IMR-90 (cell line): ENCODE results near the gene RIOK1. TPM values are rescaled to one million over a fixed set of nuclear protein-coding genes. Genes with fewer than 3 reads are reported as not detected.

Source experiments
- ATAC-seq: fragments of 200-7000 bp; cut with Tn5 transposase; 2 replicates; pipeline ENCODE4 v1.9.1; 2020; ENCODE audit warnings: low read depth, mild to moderate bottlenecking, moderate library complexity
- BruUV-seq: library from RNA; stranded (reverse); fragments of 400-500 nt; replicated peaks from 2 replicates; lab custom pipeline; 2021; lab: Mats Ljungman, UMichigan
- CTCF ChIA-PET: fragments of 300-600 bp; formaldehyde crosslinking; extraction: SDS; loops from one replicate; lab custom pipeline; 2021; ENCODE audit warnings: antibody characterized with exemption; lab: Yijun Ruan, JAX
- POLR2A ChIA-PET: fragments of 300-600 bp; sonication (Branson Sonifier 250); formaldehyde crosslinking; loops from one replicate; lab custom pipeline; 2022; ENCODE audit warnings: antibody characterized with exemption; ENCODE audit not compliant: unreplicated experiment; lab: Charles Lee
- DNase-seq: peaks from one replicate; pipeline ENCODE4 v3.0.0; 2013
- H2AFZ ChIP-seq: replicated peaks from 2 replicates; pipeline ENCODE3; 2013; ENCODE audit warnings: low read length, mild to moderate bottlenecking; ENCODE audit not compliant: poor library complexity
- H2AK5ac ChIP-seq: 2 replicates; pipeline ENCODE4 v1.6.1; 2013; ENCODE audit warnings: low read depth, low read length, inconsistent platforms
- H2AK9ac ChIP-seq: replicated peaks from 2 replicates; pipeline ENCODE3; 2013; ENCODE audit warnings: mild to moderate bottlenecking, low read depth, low read length, moderate library complexity; ENCODE audit not compliant: poor library complexity
- H2BK120ac ChIP-seq: 2 replicates; pipeline ENCODE4 v1.6.1; 2013; ENCODE audit warnings: low read depth, low read length, inconsistent platforms
- H2BK15ac ChIP-seq: 3 replicates; pipeline ENCODE4 v1.6.1; 2013; ENCODE audit warnings: low read depth, low read length, inconsistent platforms
- H2BK20ac ChIP-seq: 2 replicates; pipeline ENCODE4 v1.6.1; 2013; ENCODE audit warnings: low read depth, mild to moderate bottlenecking, inconsistent platforms, low read length, moderate library complexity
- H2BK5ac ChIP-seq: 2 replicates; pipeline ENCODE4 v1.6.1; 2013; ENCODE audit warnings: mild to moderate bottlenecking, low read depth, low read length, inconsistent platforms; ENCODE audit not compliant: poor library complexity, severe bottlenecking
- H3K14ac ChIP-seq: replicated peaks from 2 replicates; pipeline ENCODE4 v1.6.1; 2013; ENCODE audit warnings: low read depth, low read length, inconsistent platforms
- H3K18ac ChIP-seq: 2 replicates; pipeline ENCODE4 v1.6.1; 2013; ENCODE audit warnings: low read depth, low read length, control low read depth
- H3K23ac ChIP-seq: 2 replicates; pipeline ENCODE4 v1.6.1; 2013; ENCODE audit warnings: low read depth, low read length, inconsistent platforms
- H3K27ac ChIP-seq: 2 replicates; pipeline ENCODE4 v1.5.1; 2013; ENCODE audit warnings: mild to moderate bottlenecking, control low read depth, low read length; ENCODE audit not compliant: insufficient read depth
- H3K27me3 ChIP-seq: 2 replicates; pipeline ENCODE4 v1.6.1; 2013; ENCODE audit warnings: low read length; ENCODE audit not compliant: control insufficient read depth, insufficient read depth
- H3K36me3 ChIP-seq: 2 replicates; pipeline ENCODE4 v1.6.1; 2013; ENCODE audit warnings: low read length, mixed read lengths; ENCODE audit not compliant: control insufficient read depth, insufficient read depth
- H3K4ac ChIP-seq: 2 replicates; pipeline ENCODE4 v1.6.1; 2013; ENCODE audit warnings: low read depth, low read length, inconsistent platforms
- H3K4me1 ChIP-seq: 2 replicates; pipeline ENCODE4 v1.6.1; 2013; ENCODE audit warnings: low read length, mixed read lengths; ENCODE audit not compliant: control insufficient read depth, insufficient read depth
- H3K4me2 ChIP-seq: 2 replicates; pipeline ENCODE4 v1.6.1; 2013; ENCODE audit warnings: low read depth, mild to moderate bottlenecking, control low read depth, low read length, moderate library complexity
- H3K4me3 ChIP-seq: 2 replicates; pipeline ENCODE4 v1.5.1; 2013; ENCODE audit warnings: low read depth, mild to moderate bottlenecking, control low read depth, low read length, moderate library complexity; ENCODE audit not compliant: insufficient read depth
- H3K56ac ChIP-seq: 2 replicates; pipeline ENCODE4 v1.6.1; 2013; ENCODE audit warnings: low read length, inconsistent platforms; ENCODE audit not compliant: insufficient read depth; ENCODE audit errors: extremely low read depth
- H3K79me1 ChIP-seq, 2 experiments: 2 replicates each; pipeline ENCODE4 v1.6.1; 2013; ENCODE audit warnings: low read length in 2 of 2, inconsistent platforms in 1 of 2, low read depth in 1 of 2
- H3K9ac ChIP-seq: 2 replicates; pipeline ENCODE4 v1.6.1; 2013; ENCODE audit warnings: low read depth, low read length, control low read depth
- H3K9me1 ChIP-seq: 2 replicates; pipeline ENCODE4 v1.6.1; 2013; ENCODE audit warnings: low read length, inconsistent platforms; ENCODE audit not compliant: insufficient read depth
- H3K9me3 ChIP-seq: 2 replicates; pipeline ENCODE4 v1.6.1; 2013; ENCODE audit warnings: low read length; ENCODE audit not compliant: control insufficient read depth, insufficient read depth
- H4K20me1 ChIP-seq: 2 replicates; pipeline ENCODE4 v1.6.1; 2013; ENCODE audit warnings: low read length, inconsistent platforms; ENCODE audit not compliant: insufficient read depth
- H4K5ac ChIP-seq: 2 replicates; pipeline ENCODE4 v1.6.1; 2013; ENCODE audit warnings: mild to moderate bottlenecking, low read depth, low read length, control low read depth
- H4K8ac ChIP-seq, 2 experiments: 2 replicates each; pipeline ENCODE4 v1.6.1; 2013; ENCODE audit warnings: low read depth in 2 of 2, low read length in 2 of 2, control low read depth in 1 of 2, inconsistent platforms in 1 of 2
- H4K91ac ChIP-seq: 2 replicates; pipeline ENCODE4 v1.6.1; 2013; ENCODE audit warnings: low read depth, low read length, inconsistent platforms; ENCODE audit not compliant: insufficient read depth
- BHLHE40 ChIP-seq: fragments of 150-350 bp; IDR thresholded peaks from 2 replicates; pipeline ENCODE4 v1.6.1; 2016; ENCODE audit warnings: mild to moderate bottlenecking, low read depth, low read length
- FOS ChIP-seq: fragments of 150-350 bp; IDR thresholded peaks from 2 replicates; pipeline ENCODE4 v1.6.1; 2016; ENCODE audit warnings: low read depth, low read length
- NFE2L2 ChIP-seq: fragments of 150-350 bp; IDR thresholded peaks from 2 replicates; pipeline ENCODE4 v1.6.1; 2016; ENCODE audit warnings: low read depth, mild to moderate bottlenecking, low read length
- RAD21 ChIP-seq: IDR thresholded peaks from 2 replicates; pipeline ENCODE4 v1.6.1; 2012; ENCODE audit warnings: low read length, improper control_type of control experiment
- RFX5 ChIP-seq: IDR thresholded peaks from 2 replicates; pipeline ENCODE4 v1.8.0; 2012; ENCODE audit warnings: low read depth, mild to moderate bottlenecking, low read length, moderate library complexity
- SMC3 ChIP-seq: fragments of 150-350 bp; IDR thresholded peaks from 2 replicates; pipeline ENCODE4 v1.6.1; 2016; ENCODE audit warnings: low read depth, mild to moderate bottlenecking, antibody characterized with exemption, low read length, moderate library complexity
- WGBS, 2 experiments: methylation state at CpG; one replicate each; pipeline versions ENCODE4 v1.1.5 to v1.1.7; 2013; ENCODE audit warnings: missing lambda C conversion rate in 2 of 2; ENCODE audit not compliant: insufficient read length in 1 of 2; ENCODE audit errors: extremely low coverage in 2 of 2; 5-methylcytosine and 5-hydroxymethylcytosine counted together
- dilution Hi-C: fragments of 300-500 bp; cut with HindIII; formaldehyde crosslinking; loops from one replicate; pipeline ENCODE4 v1.14.3; 2018; ENCODE audit warnings: low sequenced_read_pairs; ENCODE audit not compliant: unreplicated experiment
- in situ Hi-C: fragments of 300-500 bp; cut with MboI; formaldehyde crosslinking; loops from 3 replicates; pipeline ENCODE4 v1.14.3; 2019; ENCODE audit warnings: low sequenced_read_pairs, inconsistent platforms, mixed read lengths
- intact Hi-C: fragments of 100-400 bp; cut with micrococcal nuclease; formaldehyde crosslinking; loops from 2 replicates; pipeline ENCODE4 v1.10.0; 2022
- polyA plus RNA-seq, 3 experiments: library from polyadenylated mRNA; depleted of rRNA; stranded (reverse); fragments of >200 nt; gene quantifications; 2 replicates each; pipeline ENCODE4 v1.2.3, GENCODE V29; 2012; ENCODE audit warnings: low replicate concordance in 1 of 3
- total RNA-seq: library from RNA; depleted of rRNA; stranded (reverse); fragments of >200 nt; gene quantifications from 2 replicates; pipeline ENCODE4 v1.2.3, GENCODE V29; 2012
- TF ChIP-seq, protein P1 (sequence below): fragments of 150-350 bp; IDR thresholded peaks from 2 replicates; pipeline ENCODE4 v1.6.1; 2016; ENCODE audit warnings: low read depth, mild to moderate bottlenecking, low read length, moderate library complexity, borderline replicate concordance

Gene RIOK1
- total and polyA plus RNA-seq, 2 of the 4 experiments (the other 2 are of a cell fraction) = 17.0 to 17.8 TPM

DNA sequence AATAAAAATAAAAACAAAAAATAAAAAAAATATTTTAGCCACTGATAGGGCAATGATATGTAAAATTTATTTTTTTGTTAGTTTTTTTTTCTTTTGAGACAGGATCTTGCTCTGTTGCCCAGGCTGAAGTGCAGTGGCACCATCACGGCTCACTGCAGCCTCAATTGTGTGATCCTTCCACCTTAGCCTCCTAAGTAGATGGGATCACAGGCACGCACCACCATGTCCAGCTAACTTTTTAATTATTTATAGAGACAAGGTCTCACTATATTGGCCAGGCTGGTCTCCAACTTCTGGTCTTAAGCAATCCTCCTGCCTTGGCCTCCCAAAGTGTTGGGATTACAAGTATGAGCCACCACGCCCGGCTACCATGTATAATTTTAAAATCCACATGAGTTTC lies 59.4 kb downstream of the RIOK1 start:
- no peak for ATAC-seq
- H3K23ac ChIP-seq = no peak overlapping the region
- H3K4me1 ChIP-seq = no peaks in the 10 kb centered on the region
- intact Hi-C loops = no loop called here
- no peak overlapping the region for H3K4me3 ChIP-seq
- H2AK5ac ChIP-seq = no peak overlapping the region
- no TSS peak for BruUV-seq
- H3K27me3 ChIP-seq = no peaks in the 10 kb centered on the region
- H2AK9ac ChIP-seq = no peak overlapping the region
- H3K14ac ChIP-seq = no peak overlapping the region
- H2AFZ ChIP-seq = no peak overlapping the region
- H3K56ac ChIP-seq = no peak overlapping the region
- H3K27ac ChIP-seq = no peak overlapping the region
- H3K9ac ChIP-seq = no peak overlapping the region
- H2BK5ac ChIP-seq = no peak overlapping the region
- H4K20me1 ChIP-seq = no peaks in the 10 kb centered on the region
- H3K4ac ChIP-seq = no peak overlapping the region
- H4K5ac ChIP-seq = no peak overlapping the region
- no peaks in the 10 kb centered on the region for H3K9me3 ChIP-seq
- H2BK15ac ChIP-seq = no peak overlapping the region
- POLR2A ChIA-PET = no interaction called here
- no peak overlapping the region for H4K8ac ChIP-seq
- no peak overlapping the region for H2BK120ac ChIP-seq
- TF ChIP-seq RFX5 (no peak), BHLHE40 (no peak), FOS (no peak), SMC3 (no peak), RAD21 (no peak), NFE2L2 (no peak)
- TF ChIP-seq, protein P1, sequence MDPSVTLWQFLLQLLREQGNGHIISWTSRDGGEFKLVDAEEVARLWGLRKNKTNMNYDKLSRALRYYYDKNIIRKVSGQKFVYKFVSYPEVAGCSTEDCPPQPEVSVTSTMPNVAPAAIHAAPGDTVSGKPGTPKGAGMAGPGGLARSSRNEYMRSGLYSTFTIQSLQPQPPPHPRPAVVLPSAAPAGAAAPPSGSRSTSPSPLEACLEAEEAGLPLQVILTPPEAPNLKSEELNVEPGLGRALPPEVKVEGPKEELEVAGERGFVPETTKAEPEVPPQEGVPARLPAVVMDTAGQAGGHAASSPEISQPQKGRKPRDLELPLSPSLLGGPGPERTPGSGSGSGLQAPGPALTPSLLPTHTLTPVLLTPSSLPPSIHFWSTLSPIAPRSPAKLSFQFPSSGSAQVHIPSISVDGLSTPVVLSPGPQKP = no peak
- in situ Hi-C loops = no loop called here
- no peaks in the 10 kb centered on the region for H3K9me1 ChIP-seq
- WGBS, 2 experiments = no CpG with 5 or more reads among the region's 4 CpGs
- no peak for DNase-seq
- CTCF ChIA-PET = no interaction called here
- no peaks in the 10 kb centered on the region for H3K79me1 ChIP-seq
- H3K4me2 ChIP-seq = no peak overlapping the region
- H3K18ac ChIP-seq = no peak overlapping the region
- no peak overlapping the region for H2BK20ac ChIP-seq
- H3K36me3 ChIP-seq = no peaks in the 10 kb centered on the region
- dilution Hi-C loops = no loop called here
- no peak overlapping the region for H4K91ac ChIP-seq
